DND-41 (cell line): ENCODE data around the gene NUAK1.

ENCODE experiments used
- CTCF ChIP-seq: IDR thresholded peaks from 2 replicates; pipeline ENCODE4 v1.5.1; 2012; ENCODE audit warnings: borderline replicate concordance, low read length, moderate library complexity, mild to moderate bottlenecking; ENCODE audit not compliant: poor library complexity, severe bottlenecking; ENCODE audit errors: extremely low read depth
- EZH2 ChIP-seq: IDR thresholded peaks from 3 replicates; pipeline ENCODE4 v1.6.1; 2012; ENCODE audit warnings: borderline replicate concordance, low read depth, mild to moderate bottlenecking, moderate library complexity, low read length, inconsistent platforms; ENCODE audit not compliant: severe bottlenecking

DNA sequence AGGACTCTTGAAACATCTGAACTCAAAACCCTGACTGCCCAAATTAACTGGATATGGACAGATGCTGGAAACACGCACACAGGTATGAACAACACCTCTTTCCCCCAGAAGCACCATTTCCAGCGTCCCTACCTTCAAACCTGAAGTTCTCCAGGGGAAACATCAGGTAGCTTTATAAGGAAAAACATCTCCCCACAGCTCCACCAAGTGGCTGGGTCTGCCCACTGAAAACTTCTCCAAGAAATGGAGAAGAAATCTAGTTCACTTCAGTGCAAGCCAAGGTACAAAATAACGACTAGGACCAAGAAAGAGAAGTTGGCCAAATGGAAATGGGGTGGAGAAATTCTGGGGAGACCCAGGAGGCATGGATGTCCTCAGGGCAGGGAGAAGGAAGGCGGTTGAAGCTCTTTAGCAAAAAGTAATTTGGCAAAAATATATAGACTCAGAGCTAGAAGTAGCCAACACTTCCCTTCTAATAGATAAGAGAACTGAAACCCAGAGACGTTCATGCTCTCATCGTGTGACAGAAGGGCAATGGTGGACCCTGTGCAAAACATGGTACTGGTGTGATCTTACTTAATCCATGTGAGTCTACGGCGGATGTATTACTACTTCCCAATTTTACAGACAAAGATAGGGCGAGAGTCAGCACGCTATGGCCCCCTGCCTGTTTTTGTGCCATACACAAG, 10.5 kb upstream of the NUAK1 start:
- TF ChIP-seq CTCF, result peak; percentile 57
- TF ChIP-seq EZH2, result no peak
